Measurements from ENCODE around the gene NUP155.

DNA sequence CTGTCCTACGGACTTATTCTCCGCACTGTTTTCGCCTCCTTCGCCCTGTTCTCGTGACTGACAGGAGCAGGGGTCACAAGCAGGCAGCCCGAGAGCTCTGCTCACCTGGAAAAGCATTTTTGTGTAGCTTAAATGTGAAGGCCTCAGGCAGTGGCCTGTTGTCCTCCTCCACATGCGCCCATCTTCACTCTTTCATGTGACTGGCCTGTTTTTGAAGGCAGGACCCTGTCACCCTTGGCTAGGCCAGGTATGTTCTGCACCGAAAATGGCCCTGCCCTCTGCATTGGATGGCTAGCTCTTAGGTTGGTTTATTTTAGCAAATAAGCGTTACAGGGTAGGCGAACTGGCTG, 121.1 kb downstream of the NUP155 start:
- TF ChIP-seq, protein P1, sequence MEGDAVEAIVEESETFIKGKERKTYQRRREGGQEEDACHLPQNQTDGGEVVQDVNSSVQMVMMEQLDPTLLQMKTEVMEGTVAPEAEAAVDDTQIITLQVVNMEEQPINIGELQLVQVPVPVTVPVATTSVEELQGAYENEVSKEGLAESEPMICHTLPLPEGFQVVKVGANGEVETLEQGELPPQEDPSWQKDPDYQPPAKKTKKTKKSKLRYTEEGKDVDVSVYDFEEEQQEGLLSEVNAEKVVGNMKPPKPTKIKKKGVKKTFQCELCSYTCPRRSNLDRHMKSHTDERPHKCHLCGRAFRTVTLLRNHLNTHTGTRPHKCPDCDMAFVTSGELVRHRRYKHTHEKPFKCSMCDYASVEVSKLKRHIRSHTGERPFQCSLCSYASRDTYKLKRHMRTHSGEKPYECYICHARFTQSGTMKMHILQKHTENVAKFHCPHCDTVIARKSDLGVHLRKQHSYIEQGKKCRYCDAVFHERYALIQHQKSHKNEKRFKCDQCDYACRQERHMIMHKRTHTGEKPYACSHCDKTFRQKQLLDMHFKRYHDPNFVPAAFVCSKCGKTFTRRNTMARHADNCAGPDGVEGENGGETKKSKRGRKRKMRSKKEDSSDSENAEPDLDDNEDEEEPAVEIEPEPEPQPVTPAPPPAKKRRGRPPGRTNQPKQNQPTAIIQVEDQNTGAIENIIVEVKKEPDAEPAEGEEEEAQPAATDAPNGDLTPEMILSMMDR (IDR thresholded peaks at IDR 0.05; ENCODE audit: borderline replicate concordance, extremely low read depth, low read length, poor library complexity, severe bottlenecking) = no peak
- TF ChIP-seq EZH2 (IDR thresholded peaks at IDR 0.05; ENCODE audit: borderline replicate concordance, low read depth, low read length, severe bottlenecking) = no peak
